MG63 (cell line): ENCODE measurements around the gene NME3. TPM values are rescaled to one million over a fixed set of nuclear protein-coding genes. Genes with fewer than 3 reads are reported as not detected.

Source experiments
- DNase-seq: peaks from one replicate; pipeline ENCODE4 v3.0.0-alpha.2; 2020
- H3K27me3 ChIP-seq: fragments of 250-450 bp; sonication (Bioruptor Pico); 2 replicates; pipeline ENCODE4 v1.5.1; 2020; ENCODE audit warnings: mild to moderate bottlenecking, moderate library complexity
- H3K36me3 ChIP-seq: fragments of 250-450 bp; sonication (Bioruptor Pico); 2 replicates; pipeline ENCODE4 v1.5.1; 2020; ENCODE audit warnings: mild to moderate bottlenecking, moderate library complexity
- H3K4me3 ChIP-seq: fragments of 250-450 bp; sonication (Bioruptor Pico); 2 replicates; pipeline ENCODE4 v1.5.1; 2020; ENCODE audit warnings: mild to moderate bottlenecking, moderate library complexity
- H3K9me3 ChIP-seq: fragments of 250-450 bp; sonication (Bioruptor Pico); 2 replicates; pipeline ENCODE4 v1.5.1; 2020; ENCODE audit warnings: mild to moderate bottlenecking, moderate library complexity
- total RNA-seq: library from RNA; depleted of rRNA; stranded (reverse); fragments of >200 nt; shearing (Covaris generic); gene quantifications from 2 replicates; pipeline ENCODE4 v1.2.3, GENCODE V29; 2014; ENCODE audit warnings: low replicate concordance

NME3 gene
- total RNA-seq, 1 experiment from 2014 or later = 0.46 TPM

DNA sequence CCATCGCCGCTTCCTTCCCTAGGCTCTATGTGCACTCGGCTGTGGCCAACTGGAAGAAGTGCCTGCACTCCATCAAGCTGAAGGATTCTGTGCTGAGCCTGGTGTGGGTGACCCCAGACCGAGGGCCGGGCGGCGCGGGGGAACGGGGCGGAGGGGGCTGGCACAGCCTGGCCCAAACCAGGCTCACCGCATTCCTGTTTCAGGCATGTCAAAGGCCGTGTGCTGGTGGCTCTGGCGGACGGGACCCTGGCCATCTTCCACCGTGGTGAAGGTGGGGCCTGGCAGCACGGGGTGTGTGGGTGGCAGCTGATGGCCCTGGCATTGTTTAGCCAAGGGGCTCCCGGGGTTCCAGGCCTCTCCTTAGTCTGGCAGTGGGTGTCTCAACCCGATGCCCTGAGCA lies 4.6 kb downstream of the NME3 start:
- H3K4me3 ChIP-seq = no peak overlapping the region
- H3K9me3 ChIP-seq = no peaks in the 10 kb centered on the region
- H3K36me3 ChIP-seq = peaks cover 65% of the 10 kb centered on the region
- no peak for DNase-seq
- H3K27me3 ChIP-seq = no peaks in the 10 kb centered on the region

GRCh38 chr16:1766231-1766630 lies 5.1 kb downstream of the NME3 start:
- H3K27me3 ChIP-seq = no peaks in the 10 kb centered on the region
- H3K36me3 ChIP-seq = peaks cover 65% of the 10 kb centered on the region
- H3K9me3 ChIP-seq = no peaks in the 10 kb centered on the region
- H3K4me3 ChIP-seq = no peak overlapping the region
- DNase-seq = no peak

GRCh38 chr16:1765826-1766225 lies 5.5 kb downstream of the NME3 start:
- DNase-seq = no peak
- Histone ChIP-seq H3K4me3 (no peak overlapping the region), H3K27me3 (no peaks in the 10 kb centered on the region), H3K9me3 (no peaks in the 10 kb centered on the region), H3K36me3 (peaks cover 63% of the 10 kb centered on the region)

DNA sequence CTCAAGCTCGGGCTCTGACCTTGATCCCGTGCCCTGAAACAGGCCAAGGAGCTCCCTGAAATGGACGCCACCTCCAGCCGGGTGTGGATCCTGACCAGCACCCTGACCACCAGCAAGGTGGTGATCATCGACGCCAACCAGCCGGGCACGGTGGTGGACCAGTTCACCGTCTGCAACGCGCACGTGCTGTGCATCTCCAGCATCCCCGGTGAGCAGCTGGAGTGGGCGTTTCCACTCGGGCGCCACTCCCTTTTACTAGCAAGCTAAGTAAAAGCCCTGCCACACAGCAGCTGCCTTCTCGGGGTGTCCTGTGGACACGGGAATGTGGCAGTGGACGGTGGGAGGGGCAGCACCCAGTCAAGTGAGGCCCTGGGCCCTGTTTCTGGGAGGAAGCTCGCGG lies 6.4 kb downstream of the NME3 start:
- H3K4me3 ChIP-seq = no peak overlapping the region
- H3K9me3 ChIP-seq = no peaks in the 10 kb centered on the region
- DNase-seq = no peak
- peaks cover 63% of the 10 kb centered on the region for H3K36me3 ChIP-seq
- no peaks in the 10 kb centered on the region for H3K27me3 ChIP-seq

- Histone ChIP-seq H3K36me3 (peaks cover 53% of the 10 kb centered on the region), H3K9me3 (no peaks in the 10 kb centered on the region), H3K27me3 (no peaks in the 10 kb centered on the region), H3K4me3 (no peak overlapping the region)
- DNase-seq = no peak
These were observed 7.5 kb downstream of the NME3 start for GRCh38 chr16:1763521-1764511.

GRCh38 chr16:1762879-1763520 lies 8.3 kb downstream of the NME3 start:
- no peak for DNase-seq
- Histone ChIP-seq H3K4me3 (no peak overlapping the region), H3K36me3 (peaks cover 47% of the 10 kb centered on the region), H3K27me3 (no peaks in the 10 kb centered on the region), H3K9me3 (no peaks in the 10 kb centered on the region)

- Histone ChIP-seq H3K36me3 (peaks cover 42% of the 10 kb centered on the region), H3K4me3 (no peak overlapping the region), H3K9me3 (no peaks in the 10 kb centered on the region), H3K27me3 (no peaks in the 10 kb centered on the region)
- no peak for DNase-seq
These were observed 9.0 kb downstream of the NME3 start for GRCh38 chr16:1762196-1762878.

DNA sequence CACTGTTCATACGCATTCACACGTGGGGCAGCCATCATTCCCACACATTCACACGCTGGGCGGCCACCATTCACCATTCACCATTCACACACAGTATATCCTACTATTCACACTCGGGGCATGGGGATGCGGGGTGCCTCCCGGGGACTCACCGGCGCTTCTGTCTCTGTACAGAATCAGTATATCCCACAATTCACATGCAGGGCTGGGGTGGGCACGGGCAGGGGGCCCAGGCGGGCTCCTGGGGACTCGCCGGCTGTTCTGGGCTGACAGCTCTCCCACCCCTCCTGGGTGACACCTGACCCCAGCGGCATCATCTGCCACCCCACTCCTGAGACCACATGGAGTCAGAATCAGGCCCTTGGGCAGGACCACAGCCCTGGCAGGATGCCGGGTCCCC lies 9.6 kb downstream of the NME3 start:
- H3K27me3 ChIP-seq = no peaks in the 10 kb centered on the region
- no peaks in the 10 kb centered on the region for H3K9me3 ChIP-seq
- no peak overlapping the region for H3K4me3 ChIP-seq
- peaks cover 38% of the 10 kb centered on the region for H3K36me3 ChIP-seq
- DNase-seq = no peak

DNA sequence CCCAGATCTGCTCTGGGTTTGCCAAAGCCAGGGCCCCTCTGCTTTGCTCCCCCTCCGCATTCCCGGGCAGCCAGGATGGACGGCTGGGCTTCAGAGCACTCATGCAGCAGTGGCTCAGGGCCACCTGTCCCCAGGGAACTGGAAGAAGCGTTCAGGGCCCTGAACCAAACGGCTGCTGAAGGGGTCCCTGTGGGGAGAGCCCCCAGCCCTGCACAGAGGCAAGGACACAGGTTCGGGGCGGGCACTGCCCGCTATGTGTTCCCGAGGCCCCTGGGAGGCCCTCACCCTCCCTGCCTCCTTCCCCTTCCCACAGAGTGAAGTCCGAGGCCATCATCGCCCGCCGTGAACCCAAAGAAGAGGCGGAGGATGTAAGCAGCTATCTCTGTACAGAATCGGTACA lies 10.4 kb downstream of the NME3 start:
- Histone ChIP-seq H3K9me3 (no peaks in the 10 kb centered on the region), H3K27me3 (no peaks in the 10 kb centered on the region), H3K36me3 (peaks cover 38% of the 10 kb centered on the region), H3K4me3 (no peak overlapping the region)
- DNase-seq = no peak

DNA sequence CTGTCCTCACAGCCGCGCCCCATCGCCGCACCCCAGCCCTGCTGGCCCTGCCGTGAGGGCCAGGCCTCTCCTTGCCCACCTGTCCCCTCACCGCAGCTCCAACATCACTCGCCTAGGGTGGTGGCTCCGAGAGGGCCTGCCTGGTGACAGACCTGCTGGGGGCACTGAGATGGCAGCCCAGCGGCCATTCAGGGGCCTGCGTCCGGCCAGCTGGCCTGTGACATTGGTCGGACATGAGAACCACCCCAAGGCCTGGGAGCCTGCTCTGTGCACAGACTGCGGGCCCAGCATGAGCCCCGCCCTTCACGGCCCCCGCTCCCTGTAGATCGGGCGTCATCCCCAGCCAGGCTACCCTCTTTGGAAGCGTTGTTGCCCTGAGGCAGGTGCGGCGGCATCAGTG lies 11.8 kb downstream of the NME3 start:
- peaks cover 36% of the 10 kb centered on the region for H3K36me3 ChIP-seq
- DNase-seq = no peak

DNA sequence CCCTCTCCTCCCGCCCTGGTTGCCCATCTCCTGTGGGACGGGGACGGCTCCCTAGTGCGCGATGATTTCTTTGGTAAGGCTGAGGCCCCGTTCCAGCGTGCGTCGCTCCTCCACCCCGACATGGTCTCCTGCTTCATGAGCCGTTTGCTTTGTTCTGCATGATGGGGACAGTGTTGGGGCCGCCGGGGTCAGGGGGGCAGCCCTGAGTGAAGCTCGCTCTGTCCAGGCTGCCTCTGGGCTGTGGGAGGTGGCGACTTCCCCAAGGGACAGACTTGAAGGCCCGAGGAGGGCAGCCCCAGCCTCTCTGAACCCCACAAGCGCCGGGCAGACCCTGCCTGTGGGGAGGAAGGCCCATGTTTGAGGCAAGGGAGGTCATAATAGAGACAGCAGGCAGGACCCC lies 12.4 kb downstream of the NME3 start:
- no peaks in the 10 kb centered on the region for H3K27me3 ChIP-seq
- no peaks in the 10 kb centered on the region for H3K9me3 ChIP-seq
- peaks cover 33% of the 10 kb centered on the region for H3K36me3 ChIP-seq
- no peak overlapping the region for H3K4me3 ChIP-seq
- no peak for DNase-seq

More for the DNA sequence above, 11.8 kb downstream of the NME3 start:
- H3K9me3 ChIP-seq = no peaks in the 10 kb centered on the region
- H3K27me3 ChIP-seq = no peaks in the 10 kb centered on the region
- H3K4me3 ChIP-seq = no peak overlapping the region

- Histone ChIP-seq H3K36me3 (peaks cover 34% of the 10 kb centered on the region), H3K9me3 (no peaks in the 10 kb centered on the region), H3K4me3 (no peak overlapping the region), H3K27me3 (no peaks in the 10 kb centered on the region)
- no peak for DNase-seq
These were observed 13.5 kb downstream of the NME3 start for GRCh38 chr16:1757714-1758461.

- Histone ChIP-seq H3K36me3 (peaks cover 44% of the 10 kb centered on the region), H3K27me3 (no peaks in the 10 kb centered on the region), H3K4me3 (no peak overlapping the region), H3K9me3 (no peaks in the 10 kb centered on the region)
- DNase-seq = no peak
These were observed 17.1 kb downstream of the NME3 start for GRCh38 chr16:1754204-1754603.

- Histone ChIP-seq H3K36me3 (peaks cover 57% of the 10 kb centered on the region), H3K27me3 (no peaks in the 10 kb centered on the region), H3K4me3 (no peak overlapping the region), H3K9me3 (no peaks in the 10 kb centered on the region)
- DNase-seq = no peak
These were observed 18.5 kb downstream of the NME3 start for GRCh38 chr16:1752853-1753252.

GRCh38 chr16:1751946-1752345 lies 19.4 kb downstream of the NME3 start:
- H3K9me3 ChIP-seq = no peaks in the 10 kb centered on the region
- H3K27me3 ChIP-seq = no peaks in the 10 kb centered on the region
- peaks cover 63% of the 10 kb centered on the region for H3K36me3 ChIP-seq
- no peak overlapping the region for H3K4me3 ChIP-seq
- no peak for DNase-seq

DNA sequence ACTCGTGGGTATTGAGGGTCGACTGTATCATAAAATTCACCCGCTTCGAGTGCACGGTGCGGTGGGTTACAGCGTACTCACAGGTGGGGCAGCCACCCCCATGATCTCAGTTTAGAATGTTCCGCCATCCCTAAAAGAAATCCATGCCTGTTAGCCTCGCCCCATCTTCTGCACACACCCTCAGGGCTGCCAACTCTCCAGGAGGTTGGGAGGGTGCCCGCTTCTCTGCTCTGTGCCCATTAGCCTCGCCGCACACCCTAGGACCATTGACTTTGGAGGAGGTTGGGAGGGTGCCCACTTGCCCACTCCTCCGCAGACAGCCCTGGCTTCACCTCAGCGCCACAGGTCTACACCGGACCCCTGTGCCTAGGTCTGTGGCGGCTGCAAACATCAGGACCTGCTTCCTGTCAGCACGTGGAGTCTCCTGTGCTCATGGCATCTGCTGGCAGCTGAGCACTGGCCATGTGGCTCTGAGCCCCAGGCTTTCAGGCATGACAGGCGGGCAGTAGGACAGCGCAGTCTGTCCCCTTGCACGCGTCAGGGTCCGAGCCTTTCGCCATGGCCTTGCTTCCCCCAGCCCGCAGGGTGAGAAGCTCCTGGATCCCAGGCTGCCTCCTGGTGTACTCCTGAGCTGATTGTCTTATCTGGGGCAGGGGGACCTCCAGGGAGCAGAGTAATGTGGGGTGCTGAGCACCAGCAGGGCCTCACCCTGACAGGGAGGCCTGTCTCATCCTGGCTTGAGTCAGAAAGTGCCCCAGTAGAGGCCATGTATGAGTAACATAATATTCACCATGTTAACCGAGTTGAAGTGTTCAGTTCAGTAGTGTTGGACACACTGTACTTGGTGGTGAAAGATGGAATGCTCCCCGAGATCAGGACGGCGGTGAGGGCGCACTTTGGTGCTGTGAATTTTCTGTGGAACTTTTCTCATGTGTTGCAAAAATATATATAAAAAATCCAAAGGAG lies 21.9 kb downstream of the NME3 start:
- Histone ChIP-seq H3K36me3 (peaks cover 72% of the 10 kb centered on the region), H3K4me3 (no peak overlapping the region), H3K27me3 (no peaks in the 10 kb centered on the region), H3K9me3 (no peaks in the 10 kb centered on the region)
- no peak for DNase-seq
